Stimulated activated CD8-positive, alpha-beta memory T cell treated with anti-CD3 and anti-CD28 coated beads, Interleukin-15, amount 100 ng/mL, for 48 hours (primary cell): ENCODE results near the gene DENND4C.
"Not testable (repeated sequence)": the region's sequence is repeated elsewhere in the genome, so short reads cannot be mapped to it uniquely, and the experiment has no call there.

Experiments used
- DNase-seq, 2 donors: peaks; one replicate each; pipeline ENCODE4 v3.0.0-alpha.2; 2020; ENCODE audit warnings: low read depth in 2 of 2

The DENND4C gene

GRCh38 chr9:19224563-19224962 lies 5.9 kb upstream of the DENND4C start:
- DNase-seq, result no peak

GRCh38 chr9:19229595-19230354 lies 718 bp upstream of the DENND4C start:
- DNase-seq, result no peak

- no peak for DNase-seq
Observed at GRCh38 chr9:19231126-19231903, 822 bp downstream of the DENND4C start.

GRCh38 chr9:19231904-19232822 lies 1.7 kb downstream of the DENND4C start:
- DNase-seq, result no peak

- no peak for DNase-seq
Observed at GRCh38 chr9:19232823-19233194, 2.3 kb downstream of the DENND4C start.

- no peak for DNase-seq
Observed at GRCh38 chr9:19233344-19233743, 2.9 kb downstream of the DENND4C start.

- no peak for DNase-seq
Observed at GRCh38 chr9:19239955-19240354, 9.5 kb downstream of the DENND4C start.

GRCh38 chr9:19241728-19242127 lies 11.2 kb downstream of the DENND4C start:
- DNase-seq, result no peak

- DNase-seq, result no peak
Observed at GRCh38 chr9:19243366-19244033, 13.0 kb downstream of the DENND4C start.

- DNase-seq, result no peak
Observed at GRCh38 chr9:19246891-19247290, 16.4 kb downstream of the DENND4C start.

- DNase-seq, result no peak
Observed at GRCh38 chr9:19247420-19247819, 16.9 kb downstream of the DENND4C start.

GRCh38 chr9:19250346-19250745 lies 19.9 kb downstream of the DENND4C start:
- DNase-seq, result not testable (repeated sequence)

- not testable (repeated sequence) for DNase-seq
Observed at GRCh38 chr9:19251203-19251602, 20.7 kb downstream of the DENND4C start.

- not testable (repeated sequence) for DNase-seq
Observed at GRCh38 chr9:19251622-19252021, 21.1 kb downstream of the DENND4C start.

GRCh38 chr9:19252174-19252884 lies 21.8 kb downstream of the DENND4C start:
- DNase-seq, result no peak

GRCh38 chr9:19252885-19253219 lies 22.4 kb downstream of the DENND4C start:
- DNase-seq, result no peak

GRCh38 chr9:19255112-19255511 lies 24.6 kb downstream of the DENND4C start:
- no peak for DNase-seq

- no peak for DNase-seq
Observed at GRCh38 chr9:19255821-19256220, 25.3 kb downstream of the DENND4C start.

- DNase-seq, result not testable (repeated sequence)
Observed at GRCh38 chr9:19259665-19260255, 29.3 kb downstream of the DENND4C start.

GRCh38 chr9:19265602-19266001 lies 35.1 kb downstream of the DENND4C start:
- not testable (repeated sequence) for DNase-seq
